Cortex of kidney (tissue), 1 donor: ENCODE measurements around the gene ELAPOR1.
A peak's percentile ranks its signal among the peaks of the same experiment; 100 is the strongest.

Experiments
- DNase-seq: peaks from one replicate; lab custom pipeline; 2025; lab: John Stamatoyannopoulos, UW

Gene ELAPOR1

GRCh38 chr1:109113590-109114341 lies at the start of gene ELAPOR1:
Gene ELAPOR1 (plus strand): TSS chr1:109114115. CDS start chr1:109114184, 69 bp downstream.
- no peak for DNase-seq

GRCh38 chr1:109065137-109065536 lies 48.8 kb upstream of the ELAPOR1 start:
- DNase-seq, result no peak

- DNase-seq, result no peak
Measured at GRCh38 chr1:109067883-109068282, 46.0 kb upstream of the ELAPOR1 start.

GRCh38 chr1:109069294-109069693 lies 44.6 kb upstream of the ELAPOR1 start:
- DNase-seq, result no peak

- peak; percentile 31 for DNase-seq
Measured at GRCh38 chr1:109075531-109076490, 38.1 kb upstream of the ELAPOR1 start, which contains the start of gene TAF13. Gene TAF13 (minus strand): TSS chr1:109076003. CDS start chr1:109075947, 56 bp downstream.

- DNase-seq, result no peak
Measured at GRCh38 chr1:109078317-109078716, 35.6 kb upstream of the ELAPOR1 start.

- no peak for DNase-seq
Measured at GRCh38 chr1:109079240-109079622, 34.7 kb upstream of the ELAPOR1 start.

GRCh38 chr1:109080441-109081082 lies 33.4 kb upstream of the ELAPOR1 start:
- no peak for DNase-seq

GRCh38 chr1:109083501-109083900 lies 30.4 kb upstream of the ELAPOR1 start:
- no peak for DNase-seq

- DNase-seq, result no peak
Measured at GRCh38 chr1:109083923-109084322, 30.0 kb upstream of the ELAPOR1 start.

- DNase-seq, result no peak
Measured at GRCh38 chr1:109084563-109085517, 29.1 kb upstream of the ELAPOR1 start.

- no peak for DNase-seq
Measured at GRCh38 chr1:109089242-109090015, 24.5 kb upstream of the ELAPOR1 start.

- no peak for DNase-seq
Measured at GRCh38 chr1:109090196-109091077, 23.5 kb upstream of the ELAPOR1 start, which contains the start of gene TMEM167B. Gene TMEM167B (plus strand): TSS chr1:109090764. CDS start chr1:109090873, 109 bp downstream.

- no peak for DNase-seq
Measured at GRCh38 chr1:109091078-109091838, 22.7 kb upstream of the ELAPOR1 start.

GRCh38 chr1:109091839-109092193 lies 22.1 kb upstream of the ELAPOR1 start:
- no peak for DNase-seq

- DNase-seq, result no peak
Measured at GRCh38 chr1:109094377-109094803, 19.5 kb upstream of the ELAPOR1 start.

GRCh38 chr1:109094871-109095270 lies 19.0 kb upstream of the ELAPOR1 start:
- DNase-seq, result no peak

GRCh38 chr1:109095631-109096030 lies 18.3 kb upstream of the ELAPOR1 start:
- no peak for DNase-seq
